NK-92 treated with Interleukin-12 subunit alpha and Interleukin-12 subunit beta, amount 100 ng/mL, for 24 hours (cell line): ENCODE measurements around the gene ASCC1.
"Not testable (repeated sequence)": the region's sequence is repeated elsewhere in the genome, so short reads cannot be mapped to it uniquely, and the experiment has no call there.

Experiments
- DNase-seq: peaks from one replicate; lab custom pipeline; 2025; lab: John Stamatoyannopoulos, UW

Gene ASCC1

DNA sequence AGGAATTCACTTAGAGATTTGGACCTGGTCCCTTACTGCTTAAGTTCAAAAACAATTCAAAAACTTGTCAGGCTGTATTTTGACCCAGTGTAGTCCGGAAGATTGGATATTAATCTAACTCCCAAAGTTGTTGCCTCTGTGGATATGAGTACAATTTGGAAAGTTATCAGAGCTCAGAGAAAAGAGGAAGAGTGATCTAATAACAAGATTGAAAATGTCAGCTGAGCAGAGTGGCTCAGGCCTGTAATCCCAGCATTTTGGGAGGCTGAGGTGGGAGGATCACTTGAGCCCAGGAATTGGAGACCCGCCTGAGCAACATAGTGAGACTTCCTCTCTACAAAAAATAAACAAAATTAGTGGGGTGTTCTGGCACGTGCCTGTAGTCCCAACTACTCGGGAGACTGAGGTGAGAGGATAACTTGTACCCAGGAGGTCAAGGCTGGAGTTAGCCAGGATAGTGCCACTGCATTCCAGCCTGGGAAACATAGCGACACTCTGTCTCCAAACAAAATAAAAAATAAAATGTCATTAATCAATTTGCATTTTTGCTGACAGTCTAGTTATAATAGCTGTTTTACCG, 3.2 kb upstream of the ASCC1 start:
- DNase-seq = no peak

DNA sequence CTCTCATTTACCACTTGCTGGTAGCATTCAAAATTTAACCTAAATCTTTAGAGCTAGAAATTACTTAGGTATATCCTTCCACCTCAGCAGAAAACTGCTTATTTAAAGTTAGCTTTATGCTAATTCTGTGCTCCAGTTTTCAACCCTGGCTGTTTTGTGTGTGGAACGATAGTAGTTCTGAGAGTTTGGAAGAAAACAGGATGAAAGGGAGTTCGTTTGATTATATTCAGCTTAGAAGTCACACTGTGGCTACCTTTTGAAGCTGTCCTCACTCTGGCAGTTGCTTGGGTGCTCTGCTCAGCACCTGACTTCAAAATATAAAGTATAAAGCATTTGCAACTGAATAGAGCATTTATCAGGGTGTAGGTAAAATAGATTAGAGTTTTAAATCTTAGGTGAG, 2.6 kb upstream of the ASCC1 start:
- DNase-seq = no peak

DNA sequence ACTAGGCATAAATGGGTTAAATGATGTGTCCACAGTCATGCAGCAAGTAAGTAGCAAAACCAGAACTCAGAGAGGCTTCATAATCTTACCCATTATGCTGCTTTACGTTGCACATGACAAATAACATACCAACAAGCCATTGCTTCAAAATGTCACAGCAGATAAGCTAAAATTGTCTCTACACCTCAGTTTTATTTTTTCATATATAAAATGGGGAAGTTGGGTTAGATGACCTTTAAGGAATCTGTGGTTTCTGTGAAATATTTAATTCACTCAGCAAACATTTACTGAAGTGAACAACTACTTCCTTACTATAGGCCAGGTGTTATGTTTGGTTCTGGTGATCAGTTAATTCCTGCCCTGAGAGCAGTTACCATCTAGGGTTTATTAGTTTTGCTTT, 2.2 kb upstream of the ASCC1 start:
- DNase-seq = no peak

DNA sequence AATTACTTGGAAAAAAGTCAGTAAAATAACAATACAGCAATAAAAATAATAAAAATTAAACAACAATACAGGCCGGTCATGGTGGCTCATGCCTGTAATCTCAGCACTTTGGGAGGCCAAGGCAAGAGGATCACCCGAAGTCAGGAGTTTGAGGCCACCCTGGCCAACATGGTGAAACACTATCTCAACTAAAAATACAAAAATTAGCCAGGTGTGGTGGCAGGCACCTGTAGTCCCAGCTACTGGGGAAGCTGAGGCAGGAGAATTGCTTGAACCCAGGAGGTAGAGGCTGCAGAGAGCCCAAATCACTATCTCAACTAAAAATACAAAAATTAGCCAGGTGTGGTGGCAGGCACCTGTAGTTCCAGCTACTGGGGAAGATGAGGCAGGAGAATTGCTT, 4.2 kb downstream of the ASCC1 start:
- not testable (repeated sequence) for DNase-seq

DNA sequence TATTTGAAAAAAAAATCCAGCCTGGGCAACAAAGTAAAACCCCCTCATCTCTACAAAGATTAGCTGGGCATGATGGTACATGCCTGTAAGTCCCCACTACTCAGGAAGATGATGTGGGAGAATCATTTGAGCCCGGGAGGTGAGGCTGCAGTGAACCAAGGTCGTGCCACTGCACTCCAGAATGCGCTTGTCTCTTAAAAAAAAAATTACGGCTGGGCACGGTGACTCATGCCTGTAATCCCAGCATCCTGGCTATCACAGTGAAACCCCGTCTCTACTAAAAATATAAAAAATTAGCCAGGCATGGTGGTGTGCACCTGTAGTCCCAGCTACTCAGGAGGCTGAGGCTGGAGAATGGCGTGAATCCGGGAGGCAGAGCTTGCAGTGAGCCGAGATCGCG, 4.7 kb downstream of the ASCC1 start:
- not testable (repeated sequence) for DNase-seq

DNA sequence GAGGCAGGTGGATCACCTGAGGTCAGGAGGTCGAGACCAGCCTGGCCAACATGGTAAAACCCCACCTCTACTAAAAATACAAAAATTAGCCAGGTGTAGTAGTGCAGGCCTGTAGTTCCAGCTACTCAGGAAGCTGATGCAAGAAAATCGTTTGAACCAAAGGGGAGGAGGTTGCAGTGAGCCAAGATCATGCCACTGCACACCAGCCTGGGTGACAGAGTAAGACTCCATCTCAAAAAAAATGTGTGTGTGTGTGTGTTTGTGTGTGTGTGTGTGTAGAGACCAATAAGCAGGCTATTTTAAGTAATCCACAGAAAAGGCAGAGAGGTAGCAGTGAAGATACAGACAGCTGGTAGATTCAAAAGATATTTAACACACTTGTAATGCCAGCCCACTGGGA, 7.5 kb downstream of the ASCC1 start:
- DNase-seq = not testable (repeated sequence)

DNA sequence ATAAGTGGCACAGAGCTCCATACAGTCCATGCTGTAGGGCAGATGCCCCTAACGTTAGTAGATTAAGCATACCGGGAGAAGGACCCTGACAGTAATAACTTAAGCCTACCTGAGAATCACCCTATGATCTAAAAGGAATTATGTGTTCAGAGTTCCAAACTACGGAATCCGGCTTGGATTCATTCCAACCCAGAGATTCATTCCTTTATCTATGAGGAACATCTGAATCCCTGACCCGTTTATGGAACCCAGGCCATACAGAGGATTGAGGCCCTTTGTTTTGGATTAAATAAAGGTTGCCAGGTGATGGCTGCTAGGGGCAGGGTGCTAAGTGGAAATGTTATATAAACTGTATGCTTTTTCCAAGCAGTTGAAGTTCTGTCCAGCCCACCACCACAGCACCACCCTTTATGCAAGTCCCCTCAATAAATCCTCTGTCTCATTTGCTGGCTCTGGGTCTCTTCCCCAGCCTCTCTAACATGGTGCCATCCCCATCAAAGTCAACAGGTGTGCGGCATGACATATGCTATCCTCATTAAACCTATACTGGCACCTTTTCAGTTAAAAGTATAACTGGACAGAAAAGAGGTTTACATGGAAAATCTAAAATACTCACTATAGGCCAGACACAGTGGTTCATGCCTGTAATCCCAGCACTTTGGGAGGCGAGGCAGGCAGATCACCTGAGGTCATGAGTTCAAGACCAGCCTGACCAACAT, 9.4 kb downstream of the ASCC1 start:
- DNase-seq = no peak

DNA sequence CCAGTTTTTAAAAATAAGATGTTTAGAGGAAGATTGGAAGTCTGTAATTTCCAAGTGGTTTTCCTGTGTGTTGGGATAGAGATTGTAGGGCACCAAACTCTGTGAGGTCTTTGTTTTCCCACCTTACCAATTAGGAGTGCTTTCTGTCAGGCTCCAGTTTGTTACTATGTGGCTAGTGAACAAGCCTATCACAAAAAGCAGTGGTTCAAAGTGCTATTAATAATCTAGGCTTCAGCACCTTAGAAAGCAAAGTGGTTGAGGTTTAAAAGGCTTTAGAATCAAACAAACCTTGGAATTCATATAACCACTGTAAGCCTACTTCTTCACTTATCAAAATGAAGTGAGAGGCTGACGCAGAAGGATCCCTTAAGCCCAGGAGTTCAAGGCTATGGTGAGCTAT, 11.4 kb downstream of the ASCC1 start:
- DNase-seq = no peak

DNA sequence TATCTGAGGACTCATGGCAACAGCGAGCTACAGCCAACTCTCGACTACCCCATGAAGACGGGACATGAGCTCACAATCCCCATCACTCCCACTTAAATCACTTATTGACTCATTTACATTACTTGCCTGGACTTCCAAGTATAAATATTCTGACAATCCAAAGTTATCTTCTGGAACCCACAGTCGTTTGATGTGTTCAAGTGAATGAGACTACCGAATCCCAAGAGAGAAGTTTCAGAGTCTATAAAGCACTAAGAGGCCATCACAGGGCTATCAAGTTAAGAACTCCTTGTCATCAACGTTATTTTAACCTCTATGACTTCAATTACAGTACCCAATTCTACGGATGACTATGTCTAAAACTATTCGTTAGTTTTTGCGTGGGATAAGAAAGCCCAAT, 11.8 kb downstream of the ASCC1 start:
- no peak for DNase-seq

DNA sequence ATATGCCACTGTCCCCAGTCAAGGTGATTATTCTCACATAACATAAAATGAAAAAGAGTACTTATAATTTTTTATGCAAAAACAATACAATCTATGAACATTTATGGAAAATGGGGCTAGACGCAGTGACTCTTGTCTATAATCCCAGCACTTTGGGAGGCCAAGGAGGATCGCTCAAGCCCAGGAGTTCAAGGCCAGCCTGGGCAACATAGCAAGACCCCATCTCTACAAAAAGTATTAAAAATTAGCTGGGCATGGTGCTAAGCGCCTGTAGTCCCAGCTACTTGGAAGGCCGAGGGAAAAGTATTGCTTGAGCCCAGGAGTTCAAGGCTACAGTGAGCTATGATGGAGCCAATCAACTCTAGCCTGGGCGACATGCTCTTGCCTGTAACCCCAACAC, 14.8 kb downstream of the ASCC1 start:
- no peak for DNase-seq

DNA sequence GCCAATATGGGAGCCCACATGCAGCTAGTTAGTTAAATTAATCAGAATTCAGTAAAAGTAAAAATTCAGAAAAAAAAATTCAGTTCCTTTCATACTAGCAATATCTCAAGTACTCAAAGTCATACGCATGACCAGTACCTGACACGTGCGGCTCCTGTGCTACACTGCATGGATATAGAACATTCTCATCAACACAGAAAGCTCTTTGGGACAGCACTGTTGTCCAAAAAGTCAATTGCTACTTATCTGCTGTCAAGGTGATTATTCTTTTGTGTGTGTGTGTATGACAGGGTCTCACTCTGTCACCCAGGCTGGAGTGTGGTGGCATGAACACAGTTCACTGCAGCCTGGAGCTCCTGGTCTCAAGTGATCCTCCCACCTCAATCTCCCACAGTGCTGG, 15.2 kb downstream of the ASCC1 start:
- no peak for DNase-seq

DNA sequence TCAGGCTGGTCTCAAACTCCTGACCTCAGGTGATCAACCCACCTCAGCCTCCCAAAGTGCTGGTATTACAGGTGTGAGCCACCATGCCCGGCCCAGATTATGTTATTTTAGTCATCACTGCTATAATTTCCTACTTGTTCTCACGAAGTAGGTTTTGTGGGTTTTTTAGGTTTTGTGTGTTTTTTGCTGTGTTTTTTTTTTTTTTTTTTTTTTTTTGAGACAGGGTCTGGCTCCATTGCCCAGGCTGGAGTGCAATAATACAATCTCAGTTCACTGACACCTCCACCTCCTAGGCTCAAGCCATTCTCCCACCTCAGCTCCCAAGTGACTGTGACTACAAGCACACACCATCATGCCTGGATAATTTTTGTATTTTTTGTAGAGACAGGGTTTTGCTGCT, 21.1 kb downstream of the ASCC1 start:
- no peak for DNase-seq

DNA sequence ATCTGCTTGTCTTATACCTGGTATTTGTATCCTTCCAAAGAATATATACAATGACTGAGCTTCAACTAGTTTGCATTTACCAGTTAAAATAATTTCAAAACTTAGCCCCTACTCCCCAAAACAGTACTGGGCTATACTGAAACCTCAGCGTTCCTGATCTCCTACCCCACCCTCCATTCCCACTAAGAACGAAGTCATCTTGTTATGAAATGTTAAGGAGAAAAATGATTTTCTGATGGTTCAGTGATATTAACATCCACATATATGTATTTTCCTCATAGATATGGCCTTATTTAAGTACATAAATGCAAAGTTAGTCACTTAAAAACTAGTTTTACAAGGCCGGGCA, 29.1 kb downstream of the ASCC1 start:
- DNase-seq = no peak

DNA sequence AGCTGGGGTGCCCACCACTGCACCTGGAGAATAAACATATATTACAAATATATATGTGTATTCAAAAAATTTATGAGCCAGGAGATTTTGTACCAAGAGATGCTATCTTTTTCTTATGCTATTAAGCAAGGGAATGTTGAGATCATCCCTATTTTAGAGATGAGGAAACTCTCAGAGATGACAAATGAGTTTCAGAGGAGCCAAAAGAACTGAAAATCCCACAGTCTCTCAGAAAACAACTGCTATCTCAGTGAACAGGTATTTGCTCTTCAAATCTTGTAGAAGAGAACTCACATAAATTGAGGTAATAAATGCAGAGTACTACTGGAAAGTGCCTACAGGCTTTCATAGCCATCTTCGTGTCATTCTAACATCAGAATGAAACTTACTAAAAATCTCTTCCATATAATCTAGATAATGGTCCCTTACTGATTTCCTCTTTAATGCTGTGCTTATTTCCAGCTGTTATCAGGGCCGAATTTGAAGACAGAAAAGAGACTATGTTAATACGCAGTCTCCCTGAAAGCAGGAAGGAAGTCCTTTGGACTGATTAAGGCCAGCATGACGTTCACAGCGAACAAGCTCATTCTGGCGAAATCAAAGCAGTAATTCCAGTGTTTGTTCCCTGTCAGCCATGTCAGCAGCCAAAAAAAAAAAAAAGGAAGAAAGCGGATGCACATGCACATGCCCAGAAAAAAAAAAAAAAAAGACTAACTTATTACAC, 29.7 kb downstream of the ASCC1 start:
- DNase-seq = no peak

DNA sequence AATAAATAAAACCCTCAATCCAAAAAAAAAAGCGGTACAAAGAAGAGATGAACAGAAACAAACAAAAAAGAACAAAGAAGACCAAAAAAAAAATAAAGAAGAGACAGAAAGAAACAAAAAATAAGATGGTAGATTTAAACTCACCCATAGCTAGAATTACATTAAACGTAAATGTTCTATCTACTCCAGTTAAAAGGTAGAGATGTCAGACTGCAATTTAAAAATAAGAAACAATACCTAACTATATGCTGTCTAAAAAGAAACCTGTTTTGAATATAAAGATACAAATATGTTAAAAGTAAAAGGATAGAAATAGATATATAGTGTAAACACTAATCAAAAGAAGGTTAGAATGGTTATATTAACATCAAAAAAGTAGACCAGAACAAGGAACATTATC, 31.9 kb downstream of the ASCC1 start:
- DNase-seq = no peak

DNA sequence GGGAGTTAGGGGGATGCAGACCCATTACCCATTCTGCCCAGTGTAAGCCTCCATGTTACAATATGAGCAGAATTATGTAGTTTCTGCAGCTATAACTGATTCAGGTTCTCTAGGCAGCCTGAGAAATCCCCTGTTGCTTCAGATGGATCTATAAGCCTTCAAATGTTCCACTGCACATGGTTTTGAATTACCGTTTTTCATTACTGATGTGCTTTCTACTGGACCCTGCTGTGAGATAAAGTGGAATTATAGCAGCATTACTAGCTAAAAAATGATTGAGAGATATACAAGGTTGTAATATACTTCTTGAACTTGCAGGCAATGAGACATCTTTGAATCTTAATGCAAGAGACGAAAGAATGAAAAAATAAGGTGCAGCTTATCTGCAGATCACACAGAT, 38.6 kb downstream of the ASCC1 start:
- DNase-seq = no peak

DNA sequence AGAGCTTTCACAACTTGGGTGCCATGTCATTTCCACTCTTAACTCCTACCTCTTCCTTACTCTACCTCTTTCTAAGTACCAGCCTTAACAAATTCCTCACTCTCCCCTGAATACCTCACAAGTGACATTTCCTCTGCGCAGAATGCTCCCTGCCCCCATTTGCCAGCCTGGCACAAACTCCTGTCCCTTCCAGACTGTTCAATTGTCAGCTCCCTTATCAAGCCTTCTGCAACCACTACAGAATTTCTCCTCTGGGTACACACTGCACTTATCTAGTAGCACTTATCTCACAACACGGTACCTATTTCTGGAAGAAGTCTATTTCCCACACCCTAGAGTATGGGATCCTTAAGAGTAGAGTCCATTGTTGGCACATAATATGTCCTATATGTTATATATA, 39.4 kb downstream of the ASCC1 start:
- no peak for DNase-seq

DNA sequence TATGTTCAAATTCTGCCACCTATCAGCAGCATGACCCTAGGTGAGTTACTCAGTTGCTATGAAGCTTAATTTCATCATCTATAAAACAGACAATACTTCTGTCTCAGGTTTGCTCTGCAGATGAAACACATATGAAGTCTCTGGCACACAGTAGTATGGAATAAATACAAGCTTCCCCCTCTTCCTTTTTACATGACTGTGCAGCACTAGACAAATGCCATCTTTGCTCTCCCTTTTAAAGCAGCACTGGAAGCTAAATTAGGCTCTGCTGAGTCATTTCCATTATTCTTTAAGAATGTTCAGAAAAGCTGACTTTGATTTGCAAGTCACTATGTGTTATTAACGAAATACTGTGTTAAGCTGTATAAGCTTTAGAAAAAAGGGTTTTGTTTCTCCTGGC, 40.9 kb downstream of the ASCC1 start:
- no peak for DNase-seq

DNA sequence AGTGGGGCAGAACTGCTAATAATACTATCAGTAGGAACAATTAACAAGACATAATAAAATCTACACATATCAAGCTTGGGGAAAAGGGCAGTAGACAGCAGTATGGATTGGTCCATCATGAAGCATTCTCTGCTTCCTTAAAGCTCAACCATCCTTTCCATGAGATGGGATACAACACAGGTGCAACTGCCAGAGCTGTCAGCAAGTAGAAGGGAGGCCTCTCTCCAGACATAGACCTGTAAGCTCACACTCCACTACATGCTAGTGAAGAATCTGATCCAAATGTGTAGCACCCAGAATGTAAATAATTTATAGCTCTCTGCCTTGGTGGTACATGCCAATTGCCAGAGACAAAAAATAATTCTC, 41.8 kb downstream of the ASCC1 start:
- DNase-seq = no peak

DNA sequence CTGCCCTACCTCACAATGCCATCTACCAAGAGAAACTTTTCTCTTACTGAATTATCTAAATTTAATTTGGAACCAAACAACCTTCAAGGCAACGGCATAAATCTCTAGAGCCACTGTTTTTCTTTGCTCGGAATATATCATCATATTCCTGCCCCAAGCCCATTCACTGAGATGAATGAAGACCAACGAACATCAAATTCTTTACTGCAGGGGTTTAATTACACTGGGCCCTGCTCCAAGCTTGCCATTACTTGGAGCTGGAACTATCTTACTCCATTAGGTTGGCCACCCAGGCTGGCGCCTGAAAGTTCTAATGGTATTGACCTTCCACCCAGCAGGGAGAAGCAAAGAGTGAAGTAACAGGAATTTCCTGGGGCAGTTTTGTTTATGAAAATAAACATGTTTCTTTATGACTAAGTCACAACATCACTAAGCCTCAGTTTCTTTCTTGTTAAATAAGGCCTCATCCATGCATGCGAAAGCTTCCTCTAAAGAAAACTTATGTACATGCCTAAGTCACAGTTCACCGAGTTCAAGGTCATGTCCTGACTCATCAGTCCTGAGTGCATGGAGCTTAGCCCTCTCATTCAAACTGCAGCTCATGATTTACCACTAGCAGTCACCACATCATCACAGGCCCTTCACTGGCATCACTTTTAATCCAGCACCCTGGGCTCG, 42.3 kb downstream of the ASCC1 start:
- DNase-seq = no peak

DNA sequence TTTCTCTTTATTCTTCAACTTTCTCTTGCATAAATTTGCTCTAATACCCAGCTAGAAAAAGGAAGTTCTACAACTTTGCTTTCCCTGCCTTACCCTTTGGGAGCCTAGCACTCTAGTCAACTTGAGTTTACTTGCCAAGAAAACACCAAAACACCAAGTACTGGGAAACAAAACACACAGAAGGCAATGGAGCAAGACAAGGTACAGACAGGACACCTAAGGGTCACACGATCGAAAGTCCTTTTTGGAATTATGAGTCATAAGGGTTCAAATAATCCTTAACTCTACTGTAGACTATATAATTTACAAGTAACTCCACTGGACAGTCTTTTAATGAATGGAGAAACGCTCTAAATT, 42.8 kb downstream of the ASCC1 start:
- no peak for DNase-seq

DNA sequence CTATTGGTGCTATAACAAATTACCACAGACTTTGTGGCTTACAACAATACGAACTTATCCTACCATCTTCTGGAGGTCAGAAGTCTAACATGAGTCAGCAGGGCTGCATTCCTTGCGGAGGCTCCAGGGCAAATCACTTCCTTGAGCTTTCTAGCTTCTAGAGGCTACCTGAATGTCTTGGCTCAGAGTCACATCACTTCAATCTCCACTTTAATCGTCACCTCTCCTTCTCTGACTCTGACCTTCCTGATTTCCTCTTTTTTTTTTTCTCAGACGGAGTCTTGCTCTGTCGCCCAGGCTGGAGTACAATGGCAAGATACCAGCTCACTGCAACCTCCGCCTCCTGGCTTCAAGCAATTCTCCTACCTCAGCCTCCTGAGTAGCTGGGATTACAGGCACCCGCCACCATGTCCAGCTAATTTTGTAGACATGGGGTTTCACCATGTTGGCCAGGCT, 44.9 kb downstream of the ASCC1 start:
- no peak for DNase-seq

DNA sequence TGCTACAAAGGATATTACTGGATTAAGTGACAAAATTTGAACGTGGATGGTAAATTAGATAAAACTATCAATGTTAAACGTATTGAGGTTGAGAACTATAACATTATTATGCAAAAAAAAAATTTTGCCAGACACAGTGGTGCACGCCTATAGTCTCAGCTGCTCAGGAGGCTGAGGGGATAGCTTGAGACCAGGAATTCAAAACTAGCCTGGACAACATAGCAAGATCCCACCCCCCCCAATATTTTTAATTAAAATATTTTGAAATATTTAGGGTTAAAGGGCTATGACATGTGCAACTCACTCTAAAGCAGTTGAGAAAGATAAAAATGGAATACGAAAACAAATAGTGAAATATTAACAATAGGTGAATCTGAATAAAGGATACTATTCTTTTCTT, 45.3 kb downstream of the ASCC1 start:
- DNase-seq = no peak
